Measurements from ENCODE around the gene GLIS1. TPM values are rescaled to one million over a fixed set of nuclear protein-coding genes. Genes with fewer than 3 reads are reported as not detected.

Gene GLIS1
- total and polyA plus RNA-seq, 2 donors (not counting 3 experiments of a cell fraction or from before 2014, with no cell fraction given), result not detected

DNA sequence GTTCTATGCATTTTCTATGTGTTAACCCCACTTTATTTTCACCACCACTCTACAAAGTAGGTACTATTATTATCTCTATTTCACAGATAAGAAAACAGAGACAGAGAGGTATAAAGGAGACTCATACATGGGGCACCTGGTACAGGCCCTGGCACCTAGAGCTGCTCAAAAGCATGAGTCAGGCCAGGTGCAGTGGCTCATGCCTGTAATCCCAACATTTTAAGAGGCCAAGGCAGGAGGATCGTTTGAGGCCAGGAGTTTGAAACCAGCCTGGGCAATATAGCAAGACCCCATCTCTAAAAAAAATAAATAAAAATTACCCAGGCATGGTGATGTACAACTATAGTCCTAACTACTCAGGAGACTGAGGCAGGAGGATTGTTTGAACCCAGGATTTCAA, 35.8 kb downstream of the GLIS1 start:
- Histone ChIP-seq H3K27me3 (ENCODE audit: control insufficient read depth in 2 of 2, insufficient read depth in 2 of 2, low read length in 2 of 2) (peaks cover 12 to 14% of the 10 kb centered on the region in 2 experiments), H3K27ac (ENCODE audit: insufficient read depth, low read depth, low read length) (no peak overlapping the region), H3K9ac (replicated peaks; ENCODE audit: extremely low read depth, insufficient read depth, low read length) (no peak overlapping the region), H4K20me1 (replicated peaks; ENCODE audit: control insufficient read depth, extremely low read depth, insufficient read depth, low read length) (no peaks in the 10 kb centered on the region), H3K4me2 (ENCODE audit: insufficient read depth, low read length) (no peak overlapping the region), H3K4me3 (replicated peaks in 1 of 3; ENCODE audit: insufficient read depth in 1 of 3, low read depth in 1 of 3, low read length in 3 of 3) (no peak overlapping the region), H3K4me1 (ENCODE audit: control insufficient read depth, extremely low read depth, insufficient read depth, low read length) (no peaks in the 10 kb centered on the region), H3K9me3 (replicated peaks; ENCODE audit: control insufficient read depth, insufficient read depth, low read length) (no peaks in the 10 kb centered on the region), H3K79me2 (ENCODE audit: control insufficient read depth, insufficient read depth, low read length) (no peaks in the 10 kb centered on the region), H3K9me1 (replicated peaks; ENCODE audit: control insufficient read depth, extremely low read depth, insufficient read depth, low read length) (no peaks in the 10 kb centered on the region), H3K36me3 (ENCODE audit: control insufficient read depth in 2 of 2, extremely low read depth in 1 of 2, insufficient read depth in 2 of 2, low read length in 2 of 2) (no peaks in the 10 kb centered on the region), H2AFZ (ENCODE audit: low read depth, low read length) (no peak overlapping the region)
- intact Hi-C loops (cut with micrococcal nuclease) (no loop called here), dilution Hi-C loops (cut with MboI; ENCODE audit: extremely low pct_ligation_motif_present, low sequenced_read_pairs) (no loop called here)
- DNase-seq (ENCODE audit: low read depth, low spot score) (no peak), FAIRE-seq (no peak)
- CTCF ChIA-PET, result no interaction called here
- no TSS peak for BruUV-seq (replicated peaks)
- no peak for TF ChIP-seq EZH2 (IDR thresholded peaks at IDR 0.05; ENCODE audit: borderline replicate concordance, low read depth, low read length, severe bottlenecking)
- no peak for TF ChIP-seq POLR2A (IDR thresholded peaks at IDR 0.05; ENCODE audit: low read depth, low read length)
- TF ChIP-seq FOS (IDR thresholded peaks at IDR 0.05; ENCODE audit: borderline replicate concordance, insufficient read depth, low read length), result no peak
- TF ChIP-seq, protein P1, sequence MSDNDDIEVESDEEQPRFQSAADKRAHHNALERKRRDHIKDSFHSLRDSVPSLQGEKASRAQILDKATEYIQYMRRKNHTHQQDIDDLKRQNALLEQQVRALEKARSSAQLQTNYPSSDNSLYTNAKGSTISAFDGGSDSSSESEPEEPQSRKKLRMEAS (IDR thresholded peaks at IDR 0.05; ENCODE audit: insufficient read depth, insufficient read length), result no peak
- TF ChIP-seq, protein P2, sequence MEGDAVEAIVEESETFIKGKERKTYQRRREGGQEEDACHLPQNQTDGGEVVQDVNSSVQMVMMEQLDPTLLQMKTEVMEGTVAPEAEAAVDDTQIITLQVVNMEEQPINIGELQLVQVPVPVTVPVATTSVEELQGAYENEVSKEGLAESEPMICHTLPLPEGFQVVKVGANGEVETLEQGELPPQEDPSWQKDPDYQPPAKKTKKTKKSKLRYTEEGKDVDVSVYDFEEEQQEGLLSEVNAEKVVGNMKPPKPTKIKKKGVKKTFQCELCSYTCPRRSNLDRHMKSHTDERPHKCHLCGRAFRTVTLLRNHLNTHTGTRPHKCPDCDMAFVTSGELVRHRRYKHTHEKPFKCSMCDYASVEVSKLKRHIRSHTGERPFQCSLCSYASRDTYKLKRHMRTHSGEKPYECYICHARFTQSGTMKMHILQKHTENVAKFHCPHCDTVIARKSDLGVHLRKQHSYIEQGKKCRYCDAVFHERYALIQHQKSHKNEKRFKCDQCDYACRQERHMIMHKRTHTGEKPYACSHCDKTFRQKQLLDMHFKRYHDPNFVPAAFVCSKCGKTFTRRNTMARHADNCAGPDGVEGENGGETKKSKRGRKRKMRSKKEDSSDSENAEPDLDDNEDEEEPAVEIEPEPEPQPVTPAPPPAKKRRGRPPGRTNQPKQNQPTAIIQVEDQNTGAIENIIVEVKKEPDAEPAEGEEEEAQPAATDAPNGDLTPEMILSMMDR (IDR thresholded peaks at IDR 0.05; ENCODE audit: extremely low read depth in 1 of 2, insufficient read depth in 1 of 2, low read depth in 1 of 2, low read length in 2 of 2), result no peak
- no peak for TF ChIP-seq JUN (IDR thresholded peaks at IDR 0.05; ENCODE audit: borderline replicate concordance, insufficient read depth, insufficient read length, low read depth)
- no peak for TF ChIP-seq MYC (IDR thresholded peaks at IDR 0.05; ENCODE audit: low read depth, low read length)
- TF ChIP-seq POLR2AphosphoS5 (IDR thresholded peaks at IDR 0.05; ENCODE audit: insufficient read depth, low read depth, low read length), result no peak
- TF ChIP-seq GATA2 (IDR thresholded peaks at IDR 0.05; ENCODE audit: insufficient read depth, insufficient read length, low read depth, low read length), result no peak
- POLR2A ChIA-PET, result no interaction called here
